GM15510 (cell line): Measurements from ENCODE around the gene BTF3.

Experiments used
- POLR2A ChIP-seq: IDR thresholded peaks from 3 replicates; pipeline ENCODE4 v1.6.1; 2011; ENCODE audit warnings: borderline replicate concordance; ENCODE audit not compliant: insufficient read length; ENCODE audit errors: extremely low read depth

Gene BTF3

DNA sequence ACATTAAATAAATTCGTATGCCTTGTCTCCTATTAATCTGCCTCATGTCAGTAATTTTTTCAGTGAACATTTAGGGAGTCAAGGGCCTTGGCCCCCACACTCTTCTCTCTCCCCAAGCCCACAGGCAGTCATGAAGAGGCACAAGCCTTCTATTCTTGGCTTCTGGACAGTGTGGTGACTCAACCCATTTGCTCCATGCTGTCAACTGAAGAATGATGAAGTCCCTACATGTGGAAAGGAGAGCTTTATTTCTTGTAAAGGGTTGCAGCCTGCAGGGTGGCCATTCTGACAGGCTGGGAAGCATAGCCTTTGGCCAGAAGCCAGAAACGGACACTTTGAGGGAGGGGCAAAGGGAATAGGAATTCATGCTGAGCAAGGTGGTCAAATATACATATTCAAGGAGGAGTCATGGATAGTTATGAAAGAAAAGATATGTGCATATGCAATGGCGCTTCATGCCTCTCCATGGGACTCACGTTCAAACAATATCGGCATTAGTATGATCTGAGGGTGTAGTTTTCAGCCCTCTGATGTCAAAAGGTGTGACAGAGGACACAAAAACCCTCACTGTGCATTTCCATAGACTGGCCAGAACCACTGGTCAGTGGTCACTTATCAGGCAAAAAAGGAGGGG lies 35.9 kb downstream of the BTF3 start:
- TF ChIP-seq POLR2A = no peak

DNA sequence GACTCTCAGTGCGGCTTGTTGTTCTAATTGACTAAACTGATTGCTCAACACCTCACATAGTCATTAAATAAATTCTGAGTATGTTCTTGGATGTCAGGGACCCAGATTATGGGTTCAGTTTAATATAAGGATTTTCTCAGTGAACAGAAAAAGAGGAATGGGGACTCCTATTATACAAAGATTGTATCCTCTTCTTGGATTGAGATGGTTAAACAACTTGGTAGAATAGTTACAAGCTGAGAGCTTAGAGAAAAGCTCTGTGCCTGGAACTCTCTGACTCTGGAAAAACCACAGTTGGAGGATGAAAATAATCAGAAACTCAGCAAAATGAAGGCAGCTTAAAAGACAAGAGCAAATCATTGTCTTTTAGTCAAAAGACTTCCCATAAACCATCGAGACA lies 36.7 kb downstream of the BTF3 start:
- TF ChIP-seq POLR2A = no peak

- TF ChIP-seq POLR2A = no peak
Observed at GRCh38 chr5:73539730-73540129, 41.5 kb downstream of the BTF3 start.

GRCh38 chr5:73540192-73540591 lies 42.0 kb downstream of the BTF3 start:
- no peak for TF ChIP-seq POLR2A

DNA sequence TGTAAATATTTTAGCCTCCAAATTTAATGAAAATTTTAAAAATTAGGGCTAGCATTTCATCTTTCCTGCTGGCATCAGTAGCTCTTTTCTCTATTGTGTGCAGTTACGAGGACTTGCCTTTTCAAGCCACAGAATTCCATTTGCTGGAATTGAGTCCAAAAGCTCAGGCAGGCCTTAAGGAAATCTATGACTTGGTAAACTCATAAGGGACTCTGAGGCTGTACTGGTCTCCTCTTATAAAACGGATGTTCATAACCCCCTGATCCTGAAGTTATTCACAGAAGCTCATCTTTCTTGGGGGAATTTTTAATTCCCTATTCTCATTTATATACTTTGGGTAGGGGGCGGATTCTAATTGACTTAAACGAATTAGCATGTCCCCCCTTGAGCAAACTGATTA lies 43.8 kb downstream of the BTF3 start:
- no peak for TF ChIP-seq POLR2A

DNA sequence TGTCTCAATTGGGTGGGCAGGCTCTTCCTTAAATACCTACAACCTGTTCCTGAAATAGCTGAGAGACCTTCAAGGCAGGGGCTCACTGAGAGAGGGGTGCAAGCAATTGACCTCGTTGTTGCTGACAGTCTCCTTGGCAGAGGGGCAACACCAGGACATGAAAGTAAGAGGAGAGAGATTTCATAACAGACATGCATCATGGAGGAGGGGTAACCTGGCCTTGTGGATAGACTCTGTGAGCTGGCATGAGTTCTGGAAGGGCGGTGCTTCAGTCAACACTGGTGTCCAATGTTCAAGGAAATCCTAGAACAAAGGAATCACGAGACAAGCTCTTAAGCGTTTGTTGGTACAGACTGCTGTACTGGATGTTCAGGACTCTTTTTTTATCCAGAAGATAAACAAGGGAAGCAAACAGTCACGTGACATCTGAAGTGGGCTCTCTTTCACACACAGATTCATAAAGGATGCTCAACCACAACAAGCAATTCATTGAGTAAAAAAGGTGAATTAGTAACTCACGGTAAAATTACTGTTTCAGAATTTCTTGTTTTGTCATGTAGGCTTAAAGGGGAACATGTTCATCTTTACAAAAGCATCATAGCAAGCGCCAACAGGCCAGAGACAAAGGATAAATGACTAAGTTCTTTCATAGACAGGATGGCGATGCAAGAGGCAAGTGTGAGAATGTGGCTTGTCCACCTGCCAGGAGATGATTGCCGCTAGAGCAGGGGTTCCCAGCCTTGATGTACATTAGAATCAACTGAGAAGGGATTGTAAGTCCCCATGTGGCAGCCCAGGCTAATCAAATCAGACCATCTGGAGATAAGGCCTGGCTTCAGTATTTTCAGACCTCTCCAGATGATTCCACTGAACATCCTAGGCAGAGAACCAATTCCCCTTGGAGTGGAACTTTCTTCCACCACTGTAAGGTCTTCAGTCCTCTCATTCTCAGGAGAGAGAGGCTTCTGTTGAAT lies 46.5 kb downstream of the BTF3 start:
- TF ChIP-seq POLR2A = no peak

- TF ChIP-seq POLR2A = no peak
Observed at GRCh38 chr5:73545403-73545779, 47.1 kb downstream of the BTF3 start.

- no peak for TF ChIP-seq POLR2A
Observed at GRCh38 chr5:73550016-73550415, 51.8 kb downstream of the BTF3 start.

DNA sequence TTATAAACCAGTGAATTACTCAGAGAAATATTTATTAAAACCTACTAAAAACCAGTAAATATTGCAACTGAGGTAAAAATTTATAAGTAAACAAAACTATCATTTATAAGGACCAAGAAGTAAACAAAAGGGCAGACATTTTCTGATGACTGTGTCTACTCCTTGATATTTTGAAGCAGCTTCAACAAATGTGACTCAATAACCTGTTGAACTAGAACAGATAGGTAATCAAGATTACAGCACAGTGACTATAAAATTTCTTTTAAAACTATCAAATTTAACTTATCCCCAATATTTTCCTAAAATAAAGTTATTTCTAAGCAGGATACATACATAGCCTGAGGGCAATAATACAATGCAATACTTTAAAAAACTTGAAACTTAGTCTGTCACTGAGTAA lies 54.4 kb downstream of the BTF3 start:
- TF ChIP-seq POLR2A = no peak
